Skin of body (tissue), 2 donors: Measurements from ENCODE around the gene EXOC3L2. TPM values are rescaled to one million over a fixed set of nuclear protein-coding genes. Genes with fewer than 3 reads are reported as not detected.

Experiments used
- DNase-seq: peaks from one replicate; lab custom pipeline; 2025; lab: John Stamatoyannopoulos, UW
- total RNA-seq: library from RNA; depleted of rRNA; stranded (reverse); fragments of >200 nt; gene quantifications from one replicate; pipeline ENCODE4 v1.2.3, GENCODE V29; 2014

The EXOC3L2 gene
- total RNA-seq, 1 donor from 2014 or later = 0.89 TPM

DNA sequence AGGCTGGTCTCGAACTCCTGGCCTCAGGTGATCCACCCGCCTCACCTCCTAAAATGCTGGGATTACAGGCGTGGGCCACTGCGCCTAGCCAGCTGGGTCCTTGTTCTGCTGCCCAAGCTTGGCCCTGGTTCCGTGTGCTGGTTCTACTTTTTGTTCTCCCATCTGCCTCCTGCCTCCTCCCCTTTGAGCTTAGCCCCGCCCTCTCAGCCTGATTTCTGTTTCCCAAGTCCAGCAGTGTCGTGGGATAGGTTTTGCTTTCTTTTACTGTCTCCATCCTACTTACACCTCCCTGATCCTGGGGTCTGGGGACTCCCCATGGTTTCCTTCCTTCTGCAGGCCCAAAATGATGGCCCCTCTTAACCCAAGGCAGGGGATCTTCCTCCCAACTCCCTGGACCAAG lies 64.3 kb downstream of the EXOC3L2 start:
- DNase-seq = no peak

GRCh38 chr19:45179892-45180370 lies 65.3 kb downstream of the EXOC3L2 start:
- no peak for DNase-seq

DNA sequence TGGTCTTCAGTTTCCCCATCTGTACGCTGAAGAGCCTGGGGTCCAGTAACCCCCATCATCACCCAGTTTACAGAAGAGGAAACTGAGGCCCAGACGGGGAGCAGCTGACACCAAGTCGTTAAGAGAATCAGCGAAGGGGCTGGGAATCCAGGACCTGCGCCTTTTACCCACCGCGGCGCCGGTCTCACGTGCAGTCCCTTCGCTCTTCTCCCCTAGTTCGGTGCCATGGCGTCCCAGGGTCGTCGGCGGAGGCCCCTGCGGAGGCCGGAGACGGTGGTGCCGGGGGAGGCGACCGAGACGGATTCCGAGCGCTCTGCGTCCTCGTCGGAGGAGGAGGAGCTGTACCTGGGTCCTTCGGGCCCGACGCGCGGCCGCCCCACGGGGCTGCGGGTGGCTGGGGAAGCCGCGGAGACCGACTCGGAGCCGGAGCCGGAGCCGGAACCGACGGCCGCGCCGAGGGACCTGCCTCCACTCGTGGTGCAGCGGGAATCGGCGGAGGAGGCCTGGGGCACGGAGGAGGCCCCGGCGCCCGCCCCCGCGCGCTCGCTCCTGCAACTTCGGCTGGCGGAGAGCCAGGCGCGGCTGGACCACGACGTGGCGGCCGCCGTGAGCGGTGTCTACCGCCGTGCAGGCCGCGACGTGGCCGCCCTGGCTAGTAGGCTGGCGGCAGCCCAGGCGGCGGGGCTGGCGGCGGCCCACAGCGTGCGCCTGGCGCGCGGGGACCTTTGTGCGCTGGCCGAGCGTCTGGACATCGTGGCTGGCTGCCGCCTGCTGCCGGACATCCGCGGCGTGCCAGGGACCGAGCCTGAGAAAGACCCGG lies 65.9 kb downstream of the EXOC3L2 start:
- no peak for DNase-seq

DNA sequence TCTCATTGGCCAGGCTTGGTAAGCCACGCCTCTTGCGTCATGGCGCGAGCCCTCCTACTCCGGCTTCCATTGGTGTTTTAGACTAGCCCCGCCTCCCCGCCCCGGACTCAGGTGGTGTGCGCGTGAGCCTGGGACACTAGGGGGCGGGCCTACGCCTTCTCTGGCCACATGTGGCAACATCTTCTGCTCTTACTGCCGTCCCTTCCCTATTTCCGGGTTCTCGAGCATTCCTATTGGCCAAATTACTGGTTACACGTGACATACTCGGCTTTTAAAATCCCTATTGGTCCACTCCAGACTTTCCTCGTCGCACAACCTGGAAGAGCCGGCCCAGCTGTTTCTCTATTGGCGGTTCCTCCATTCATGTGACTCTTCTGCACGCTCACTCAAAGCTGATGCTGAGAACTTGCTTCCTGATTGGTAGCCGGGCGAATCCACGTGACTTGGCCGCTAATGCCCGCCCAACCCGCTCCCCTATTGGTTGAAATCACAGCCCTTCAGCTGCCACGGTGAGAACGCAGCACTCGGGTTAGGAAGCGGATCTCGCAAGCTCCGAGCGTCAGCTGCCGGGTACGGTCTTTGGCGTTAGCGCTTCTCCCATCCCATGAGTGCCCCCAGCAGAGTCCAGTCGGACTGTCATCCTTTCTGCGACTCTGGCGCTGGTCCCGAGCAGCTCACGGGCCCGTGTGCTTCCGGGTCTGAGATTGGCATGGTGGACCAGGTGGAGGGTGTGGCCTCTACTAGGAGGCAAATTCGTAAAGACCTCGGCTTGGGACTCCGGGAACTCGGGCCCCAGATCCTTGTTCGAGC lies 66.7 kb downstream of the EXOC3L2 start, which contains the start of gene BLOC1S3:
Gene BLOC1S3 (plus strand): TSS at position 523 of the 810 bp plus-strand sequence. CDS start 513 bp downstream, outside the sequence.
- peak; percentile 100 for DNase-seq

- DNase-seq = no peak
Measured at GRCh38 chr19:45177817-45178261, 67.4 kb downstream of the EXOC3L2 start, which contains the start of gene TRAPPC6A. Gene TRAPPC6A (minus strand): TSS chr19:45178237. CDS start chr19:45178218, 19 bp downstream.

GRCh38 chr19:45175515-45176345 lies 69.5 kb downstream of the EXOC3L2 start:
- no peak for DNase-seq

GRCh38 chr19:45173816-45174215 lies 71.4 kb downstream of the EXOC3L2 start:
- no peak for DNase-seq

GRCh38 chr19:45172611-45173208 lies 72.5 kb downstream of the EXOC3L2 start:
- no peak for DNase-seq

GRCh38 chr19:45172173-45172572 lies 73.0 kb downstream of the EXOC3L2 start:
- DNase-seq = no peak

DNA sequence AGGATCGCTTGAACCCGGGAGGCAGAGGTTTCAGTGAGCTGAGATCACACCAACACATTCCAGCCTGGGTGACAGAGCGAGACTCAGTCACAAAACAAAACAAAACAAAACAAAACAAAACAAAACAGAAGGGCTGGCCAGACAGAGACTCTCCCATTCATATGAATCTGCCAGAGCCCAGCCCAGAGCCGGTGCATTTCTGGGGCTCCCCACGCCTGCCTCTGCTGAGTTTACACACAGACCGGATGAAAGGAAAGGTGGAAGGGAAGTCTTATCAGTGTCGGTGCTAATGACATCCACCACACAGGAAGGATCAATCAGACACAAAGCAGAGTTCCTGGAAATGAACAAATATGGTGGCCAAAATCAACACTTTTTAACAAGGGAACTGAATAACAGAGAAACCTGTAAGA lies 74.0 kb downstream of the EXOC3L2 start:
- no peak for DNase-seq

GRCh38 chr19:45170146-45171106 lies 74.8 kb downstream of the EXOC3L2 start:
- DNase-seq = no peak

GRCh38 chr19:45169602-45170001 lies 75.6 kb downstream of the EXOC3L2 start:
- no peak for DNase-seq

DNA sequence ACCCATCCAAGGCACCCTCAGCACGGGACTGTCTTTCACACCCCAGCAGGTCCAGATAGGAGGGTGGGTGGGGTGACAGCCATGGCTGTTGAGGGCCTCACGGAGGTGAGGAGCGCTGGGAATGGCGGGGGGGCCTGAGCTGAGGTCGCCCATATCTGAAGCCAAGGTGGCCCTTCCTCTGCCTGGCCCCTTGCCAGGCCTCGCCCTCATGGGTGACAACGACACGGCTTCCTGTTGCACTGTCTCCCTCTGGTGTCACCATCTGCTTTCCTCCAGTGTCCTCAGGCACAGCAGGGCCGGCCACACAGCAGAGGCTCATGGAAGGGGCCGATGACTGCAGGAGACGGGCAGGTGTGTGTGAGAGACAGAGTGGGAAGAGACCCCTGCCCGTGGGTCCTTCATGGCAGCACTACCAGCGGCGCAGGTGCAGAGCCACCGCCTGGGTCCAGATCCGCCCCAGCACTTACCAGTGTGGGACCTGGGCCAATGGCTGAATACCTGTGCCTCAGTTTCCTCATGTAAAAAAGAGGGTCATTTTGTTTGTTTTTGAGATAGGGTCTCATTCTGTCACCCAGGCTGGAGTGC lies 76.3 kb downstream of the EXOC3L2 start:
- DNase-seq = no peak

DNA sequence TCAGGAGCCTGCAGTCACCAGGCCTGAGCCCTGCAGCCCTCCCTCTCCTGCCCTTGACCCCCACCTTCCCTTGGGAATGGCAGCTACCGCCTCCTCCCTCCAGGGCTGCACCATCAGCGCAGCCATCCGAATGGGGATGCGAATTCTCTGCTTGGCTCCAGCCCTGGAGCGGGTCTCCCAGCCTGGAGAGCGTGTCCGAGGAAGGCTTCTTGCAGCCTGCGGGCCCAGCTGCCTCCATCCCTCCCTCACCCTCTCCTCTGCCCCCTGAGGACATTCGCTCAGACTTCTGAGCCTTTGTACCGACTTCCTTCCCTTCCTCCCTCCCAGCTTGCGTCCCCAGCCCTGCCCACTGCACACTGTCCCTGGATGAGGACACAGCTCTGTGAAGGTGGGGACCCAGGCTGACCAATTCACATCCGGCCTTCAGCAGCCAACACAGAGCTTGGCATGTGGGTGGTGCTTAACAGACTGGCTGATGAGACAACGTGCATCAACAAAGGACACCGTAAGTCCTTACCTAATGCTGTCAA lies 78.4 kb downstream of the EXOC3L2 start:
- DNase-seq = no peak

GRCh38 chr19:45164577-45165335 lies 80.5 kb downstream of the EXOC3L2 start:
- no peak for DNase-seq

- no peak for DNase-seq
Measured at GRCh38 chr19:45163751-45164460, 81.3 kb downstream of the EXOC3L2 start.

- no peak for DNase-seq
Measured at GRCh38 chr19:45163156-45163555, 82.1 kb downstream of the EXOC3L2 start.
